Vagina (tissue), 2 donors: ENCODE results near the gene UBXN1.

ENCODE experiments used
- CTCF ChIP-seq, 3 experiments: fragments of 450-650 bp in 2 of 3; fragments of 200-600 bp in 1 of 3; sonication (generic) in 1 of 3; IDR thresholded peaks; one replicate each; pipeline ENCODE4 v1.5.1; 2017 to 2019; ENCODE audit warnings: antibody characterized with exemption in 3 of 3, mild to moderate bottlenecking in 2 of 3, moderate library complexity in 2 of 3
- POLR2A ChIP-seq, 2 donors: fragments of 450-650 bp; IDR thresholded peaks; one replicate each; pipeline ENCODE4 v1.6.1; 2017; ENCODE audit warnings: antibody characterized with exemption in 2 of 2, mild to moderate bottlenecking in 2 of 2, moderate library complexity in 2 of 2
- POLR2AphosphoS5 ChIP-seq, 2 donors: sonication (generic); formaldehyde crosslinking; IDR thresholded peaks; one replicate each; pipeline ENCODE4 v1.9.0; 2017; ENCODE audit warnings: antibody characterized with exemption in 2 of 2, mild to moderate bottlenecking in 2 of 2, low read depth in 1 of 2; ENCODE audit not compliant: insufficient read depth in 1 of 2

DNA sequence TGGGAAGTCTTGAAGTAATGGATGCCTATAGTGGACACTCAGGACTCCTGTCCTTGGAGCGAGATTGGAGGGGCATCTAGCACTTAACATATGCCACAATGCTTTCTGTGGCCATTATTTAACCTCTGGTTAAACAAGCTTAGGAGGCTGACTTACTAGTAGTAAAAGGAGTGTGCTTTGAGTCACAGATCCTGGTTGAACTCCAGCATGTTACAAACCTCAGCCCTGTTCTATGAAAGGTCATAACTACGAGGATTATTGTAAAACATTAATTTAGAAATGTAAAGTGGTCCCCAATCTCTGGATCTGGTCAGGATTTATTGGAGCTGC, 5.7 kb downstream of the UBXN1 start:
- no peak for TF ChIP-seq CTCF (IDR thresholded peaks at IDR 0.05)
- TF ChIP-seq POLR2A (IDR thresholded peaks at IDR 0.05), result no peak
- no peak for TF ChIP-seq POLR2AphosphoS5 (IDR thresholded peaks at IDR 0.05; ENCODE audit: insufficient read depth in 1 of 2, low read depth in 1 of 2)
